Lower lobe of right lung (tissue), 2 donors: ENCODE results near the gene CNN3. TPM values are rescaled to one million over a fixed set of nuclear protein-coding genes. Genes with fewer than 3 reads are reported as not detected.

Experiments
- ATAC-seq, 2 donors: fragments of 200-7000 bp; cut with Tn5 transposase; one replicate each; pipeline ENCODE4 v1.9.1; 2020 to 2022; ENCODE audit warnings: mild to moderate bottlenecking in 2 of 2, moderate library complexity in 2 of 2
- DNase-seq: peaks from one replicate; pipeline ENCODE4 v3.0.0-alpha.2; 2020
- H3K27ac ChIP-seq: fragments of 200-600 bp; one replicate; pipeline ENCODE4 v1.8.0; 2022
- H3K27me3 ChIP-seq: fragments of 200-600 bp; one replicate; pipeline ENCODE4 v1.8.0; 2022; ENCODE audit warnings: low read depth
- H3K36me3 ChIP-seq: fragments of 200-600 bp; one replicate; pipeline ENCODE4 v1.8.0; 2022; ENCODE audit warnings: mild to moderate bottlenecking
- H3K4me1 ChIP-seq: fragments of 200-600 bp; one replicate; pipeline ENCODE4 v1.8.0; 2022
- H3K4me3 ChIP-seq: fragments of 200-600 bp; one replicate; pipeline ENCODE4 v1.8.0; 2022; ENCODE audit warnings: mild to moderate bottlenecking
- H3K9me3 ChIP-seq: fragments of 200-600 bp; one replicate; pipeline ENCODE4 v1.8.0; 2022
- CTCF ChIP-seq: fragments of 200-600 bp; IDR thresholded peaks from one replicate; pipeline ENCODE4 v1.8.0; 2022; ENCODE audit warnings: antibody characterized with exemption, mild to moderate bottlenecking
- intact Hi-C: fragments of 100-400 bp; cut with DNase I; formaldehyde crosslinking; loops from one replicate; pipeline ENCODE4 v1.11.0; 2022
- total RNA-seq: library from RNA; stranded (reverse); fragmentation: NEBNext Ultra II Directional; extraction: Animal tissue kit (Norgen Biotek cat#: 25700); gene quantifications from one replicate; pipeline ENCODE4 v1.2.1, GENCODE V29; 2021
- donor health status: DM: no; HTN: yes; CAD: no; lungs with severe emphysema.

The CNN3 gene
- total RNA-seq, 1 donor from 2014 or later, result 151 TPM

- no peak for DNase-seq
- intact Hi-C loops, result loop anchor here (5.0 kb wide), 1 partner anchor 187 kb away; no protein-coding TSS in a partner anchor
- Histone ChIP-seq H3K27me3 (no peaks in the 10 kb centered on the region), H3K4me3 (no peak overlapping the region), H3K27ac (peak overlapping the region; percentile 75), H3K9me3 (no peaks in the 10 kb centered on the region), H3K36me3 (no peaks in the 10 kb centered on the region), H3K4me1 (peaks cover 22% of the 10 kb centered on the region)
- no peak for TF ChIP-seq CTCF
- ATAC-seq, result peak; percentile 64 to 74
Observed at GRCh38 chr1:94855307-94855700, 71.6 kb downstream of the CNN3 start.

GRCh38 chr1:94854458-94855306 is 72.2 kb downstream of the CNN3 start:
- ATAC-seq (peak; percentile 96 to 97), DNase-seq (peak; percentile 90)
- no peaks in the 10 kb centered on the region for H3K9me3 ChIP-seq
- no peaks in the 10 kb centered on the region for H3K36me3 ChIP-seq
- no peaks in the 10 kb centered on the region for H3K27me3 ChIP-seq
- peak overlapping the region; percentile 47 for H3K4me3 ChIP-seq
- TF ChIP-seq CTCF, result peak; percentile 92
- H3K4me1 ChIP-seq, result peaks cover 22% of the 10 kb centered on the region
- H3K27ac ChIP-seq, result peak overlapping the region; percentile 75
- intact Hi-C loops, result loop anchor here (5.0 kb wide), 1 partner anchor 188 kb away; no protein-coding TSS in a partner anchor

- no peak for ATAC-seq
- no peak for DNase-seq
Observed at GRCh38 chr1:94852788-94853187, 74.1 kb downstream of the CNN3 start.

GRCh38 chr1:94851571-94851970 is 75.3 kb downstream of the CNN3 start:
- intact Hi-C loops, result no loop called here
- no peaks in the 10 kb centered on the region for H3K27me3 ChIP-seq
- ATAC-seq, result no peak
- DNase-seq, result no peak
- H3K36me3 ChIP-seq, result peaks cover 6% of the 10 kb centered on the region
- TF ChIP-seq CTCF, result no peak
- no peak overlapping the region for H3K27ac ChIP-seq
- H3K9me3 ChIP-seq, result no peaks in the 10 kb centered on the region
- peaks cover 16% of the 10 kb centered on the region for H3K4me1 ChIP-seq
- H3K4me3 ChIP-seq, result no peak overlapping the region

More at GRCh38 chr1:94852788-94853187, 74.1 kb downstream of the CNN3 start:
- TF ChIP-seq CTCF, result no peak
- intact Hi-C loops, result no loop called here
- Histone ChIP-seq H3K9me3 (no peaks in the 10 kb centered on the region), H3K4me1 (peaks cover 16% of the 10 kb centered on the region), H3K27ac (no peak overlapping the region), H3K27me3 (no peaks in the 10 kb centered on the region), H3K4me3 (no peak overlapping the region), H3K36me3 (peaks cover 4% of the 10 kb centered on the region)

Other genes starting within 250 kb of the CNN3 start
- 19.3 TPM for gene SLC44A3, start 106.8 kb downstream of the CNN3 start, total RNA-seq
- 4.6 TPM for gene ALG14, start 145.8 kb upstream of the CNN3 start, total RNA-seq
- gene TLCD4, start 190.2 kb upstream of the CNN3 start, total RNA-seq, result 11.3 TPM